GM18498 (cell line): ENCODE data around the gene PRDM16.
"Not testable (repeated sequence)": the region's sequence is repeated elsewhere in the genome, so short reads cannot be mapped to it uniquely, and the experiment has no call there.

Source experiments
- ATAC-seq: cut with Tn5 transposase; IDR thresholded peaks from one replicate; pipeline ENCODE4 v1.9.1; 2021; ENCODE audit warnings: mild to moderate bottlenecking, moderate library complexity; ENCODE audit not compliant: unreplicated experiment

Gene PRDM16

GRCh38 chr1:3156936-3157335, 87.9 kb downstream of the PRDM16 start:
- no peak for ATAC-seq

DNA sequence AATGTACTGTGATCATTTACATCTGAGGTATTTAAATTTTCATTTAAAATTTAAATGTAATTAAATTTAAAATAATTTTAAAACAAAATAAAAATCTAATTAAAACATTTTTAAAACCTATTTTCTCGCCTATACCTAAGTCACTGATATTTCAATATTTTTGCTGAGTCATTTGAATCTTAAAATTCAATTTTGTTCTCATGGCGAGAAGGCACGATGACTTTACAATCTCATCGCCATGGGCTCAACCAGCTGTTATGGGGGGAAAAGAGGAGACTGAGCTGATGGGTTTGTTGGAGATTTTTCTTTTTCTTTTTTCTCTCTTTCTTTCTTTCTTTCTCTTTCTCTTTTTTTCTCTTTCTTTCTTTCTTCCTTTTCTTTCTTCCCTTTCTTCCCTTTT, 89.3 kb downstream of the PRDM16 start:
- ATAC-seq, result no peak

GRCh38 chr1:3159121-3159520, 90.1 kb downstream of the PRDM16 start:
- no peak for ATAC-seq

DNA sequence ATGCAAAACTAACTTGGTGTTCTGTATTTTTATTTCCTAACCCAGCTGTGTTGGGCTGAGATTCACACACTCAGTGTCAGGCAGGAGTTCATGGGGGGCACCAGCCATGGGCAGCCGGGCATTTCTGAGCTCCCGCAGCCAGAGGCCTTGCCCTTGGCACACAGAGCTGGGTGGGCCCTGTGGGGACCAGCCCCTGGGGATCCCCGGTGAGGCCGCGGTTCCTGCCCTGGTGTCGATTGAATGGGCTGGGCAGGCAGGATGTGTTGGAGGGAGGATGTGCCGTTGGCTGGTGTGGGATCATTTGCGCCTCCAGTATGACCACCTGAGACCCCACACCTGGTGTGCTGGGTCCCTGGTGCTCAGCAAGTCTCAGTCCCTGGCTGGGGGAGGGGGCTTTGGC, 91.0 kb downstream of the PRDM16 start:
- no peak for ATAC-seq

DNA sequence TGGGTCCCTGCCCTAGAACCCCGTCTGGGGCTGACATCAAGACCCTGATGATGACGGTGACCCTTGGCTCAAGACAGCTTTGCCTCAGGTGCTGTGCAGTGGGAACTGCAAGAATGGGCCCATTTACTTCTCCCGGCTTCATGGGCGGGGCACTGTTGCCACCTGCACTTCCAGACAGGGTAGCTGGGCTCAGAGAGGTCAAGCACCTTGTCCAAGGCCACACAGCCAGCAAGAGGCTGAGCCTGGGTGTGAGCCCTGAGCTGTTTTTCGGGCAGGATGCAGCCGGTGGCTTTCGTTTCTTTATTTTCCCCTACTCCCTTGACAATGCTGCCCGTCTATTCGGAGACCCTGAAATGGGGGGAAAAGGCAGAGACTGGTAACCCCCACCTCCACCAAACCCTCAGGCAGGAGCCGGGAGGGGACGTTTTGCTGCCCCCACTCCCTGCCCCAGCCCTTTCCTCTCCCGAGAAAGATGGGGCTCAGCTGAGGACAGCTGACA, 91.7 kb downstream of the PRDM16 start:
- no peak for ATAC-seq

- ATAC-seq, result no peak
Measured at GRCh38 chr1:3161176-3161840, 92.3 kb downstream of the PRDM16 start.

GRCh38 chr1:3162322-3162882, 93.4 kb downstream of the PRDM16 start:
- ATAC-seq, result no peak

GRCh38 chr1:3163356-3163755, 94.4 kb downstream of the PRDM16 start:
- no peak for ATAC-seq

DNA sequence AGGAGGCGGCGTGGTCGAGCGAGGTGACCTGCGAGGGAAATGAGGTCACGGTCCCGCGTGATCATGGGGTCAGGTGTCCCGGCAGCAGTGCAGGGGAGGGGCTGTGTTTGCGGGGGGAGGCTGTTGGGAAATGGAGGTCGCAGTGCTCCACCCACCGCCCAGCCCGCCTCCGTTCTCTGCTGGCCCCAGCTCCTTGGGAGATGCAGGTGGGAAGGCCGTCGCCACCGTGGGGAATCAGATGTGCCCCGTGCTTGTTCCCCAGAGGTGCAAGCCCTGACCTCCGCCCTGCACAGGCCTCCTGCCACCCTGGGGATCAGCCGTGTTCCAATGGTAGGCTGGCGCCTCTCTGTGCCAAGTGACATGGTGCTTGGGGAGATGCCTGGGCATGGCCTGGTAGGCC, 95.7 kb downstream of the PRDM16 start:
- ATAC-seq, result no peak

DNA sequence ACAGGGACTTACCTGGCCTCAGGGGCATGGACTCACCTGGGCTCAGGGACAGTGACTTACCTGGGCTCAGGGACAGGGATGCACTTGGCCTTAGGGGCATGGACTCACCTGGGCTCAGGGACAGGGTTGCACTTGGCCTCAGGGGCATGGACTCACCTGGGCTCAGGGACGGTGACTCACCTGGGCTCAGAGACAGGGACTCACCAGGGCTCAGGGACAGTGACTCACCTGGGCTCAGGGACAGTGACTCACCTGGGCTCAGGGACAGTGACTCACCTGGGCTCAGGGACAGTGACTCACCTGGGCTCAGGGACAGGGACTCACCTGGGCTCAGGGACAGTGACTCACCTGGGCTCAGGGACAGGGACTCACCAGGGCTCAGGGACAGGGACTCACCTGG, 96.2 kb downstream of the PRDM16 start:
- ATAC-seq, result not testable (repeated sequence)

DNA sequence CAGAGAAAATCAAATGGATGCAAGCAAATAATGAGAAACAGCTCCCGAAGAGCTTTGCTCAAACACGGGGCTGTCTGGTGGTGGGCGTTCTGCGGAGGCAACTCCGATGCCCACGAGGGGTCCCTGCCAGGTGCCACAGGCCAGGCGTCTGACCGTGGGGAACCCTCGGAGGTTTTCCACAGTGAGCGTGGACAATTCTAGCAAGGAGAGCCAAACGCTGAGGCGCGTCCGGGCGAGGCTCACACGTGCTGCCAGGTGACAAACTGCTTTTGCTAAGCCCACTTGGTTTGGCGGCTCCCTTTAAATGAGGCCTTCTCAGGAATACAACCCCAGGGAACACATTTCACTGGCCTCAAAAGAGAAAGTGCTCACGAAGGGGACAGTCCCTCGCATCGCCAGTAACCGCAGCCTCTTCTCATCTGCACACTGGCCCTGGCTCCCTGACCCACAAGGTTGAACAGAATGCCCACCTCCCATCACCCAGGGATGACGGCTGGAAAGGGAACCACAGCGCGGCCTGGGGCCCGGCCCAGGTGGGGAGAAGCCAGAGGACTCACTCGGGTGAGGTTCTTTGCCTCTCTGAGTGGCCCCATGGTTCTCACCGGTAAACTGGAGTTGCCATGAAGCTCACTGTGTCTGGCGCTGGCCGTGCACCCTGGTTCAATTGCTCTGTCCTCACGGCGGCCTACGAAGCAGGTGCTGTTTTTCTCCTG, 97.4 kb downstream of the PRDM16 start:
- ATAC-seq, result no peak

DNA sequence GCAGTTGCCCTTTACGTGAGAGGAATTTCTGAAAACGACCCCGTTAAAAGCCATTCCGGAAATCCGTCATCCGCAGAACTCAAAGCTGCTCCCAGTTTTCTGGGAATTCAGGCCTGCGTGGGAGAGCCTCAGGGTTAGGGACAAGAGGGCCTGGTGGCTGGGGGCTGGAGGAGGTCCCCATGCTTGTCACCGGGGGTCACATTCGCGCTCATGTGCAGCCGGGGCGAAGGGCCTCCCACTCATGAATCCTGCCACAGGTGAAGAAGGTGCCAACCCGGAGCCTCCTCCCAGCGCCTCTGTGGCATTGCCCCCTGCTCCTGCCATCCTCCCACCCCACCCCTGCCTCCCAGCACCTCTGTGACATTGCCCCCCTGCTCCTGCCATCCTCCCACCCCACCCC, 98.3 kb downstream of the PRDM16 start:
- no peak for ATAC-seq

GRCh38 chr1:3168678-3169077, 99.7 kb downstream of the PRDM16 start:
- no peak for ATAC-seq

- ATAC-seq, result no peak
Measured at GRCh38 chr1:3169665-3170356, 100.8 kb downstream of the PRDM16 start.

GRCh38 chr1:3170561-3171453, 101.8 kb downstream of the PRDM16 start:
- no peak for ATAC-seq

DNA sequence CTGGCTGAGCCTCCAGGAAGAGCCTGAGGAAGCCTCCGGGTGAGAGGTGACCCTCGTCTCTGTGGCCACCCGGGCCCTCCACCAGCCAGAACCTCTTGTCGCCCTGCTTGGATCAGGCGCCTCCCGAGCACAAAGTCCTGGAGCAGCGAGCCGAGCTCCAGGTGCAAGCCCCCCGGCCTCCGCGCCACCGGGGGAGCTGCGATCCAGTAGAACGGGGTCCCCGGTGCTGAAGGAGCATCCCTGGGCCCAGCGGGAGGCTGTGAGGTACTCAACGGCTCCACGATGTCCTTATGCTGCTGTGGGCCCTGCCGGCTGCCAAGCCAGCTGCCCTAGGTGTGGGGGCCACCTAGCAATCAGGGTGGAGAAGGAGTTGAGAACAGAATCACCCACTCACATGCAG, 102.8 kb downstream of the PRDM16 start:
- ATAC-seq, result no peak

DNA sequence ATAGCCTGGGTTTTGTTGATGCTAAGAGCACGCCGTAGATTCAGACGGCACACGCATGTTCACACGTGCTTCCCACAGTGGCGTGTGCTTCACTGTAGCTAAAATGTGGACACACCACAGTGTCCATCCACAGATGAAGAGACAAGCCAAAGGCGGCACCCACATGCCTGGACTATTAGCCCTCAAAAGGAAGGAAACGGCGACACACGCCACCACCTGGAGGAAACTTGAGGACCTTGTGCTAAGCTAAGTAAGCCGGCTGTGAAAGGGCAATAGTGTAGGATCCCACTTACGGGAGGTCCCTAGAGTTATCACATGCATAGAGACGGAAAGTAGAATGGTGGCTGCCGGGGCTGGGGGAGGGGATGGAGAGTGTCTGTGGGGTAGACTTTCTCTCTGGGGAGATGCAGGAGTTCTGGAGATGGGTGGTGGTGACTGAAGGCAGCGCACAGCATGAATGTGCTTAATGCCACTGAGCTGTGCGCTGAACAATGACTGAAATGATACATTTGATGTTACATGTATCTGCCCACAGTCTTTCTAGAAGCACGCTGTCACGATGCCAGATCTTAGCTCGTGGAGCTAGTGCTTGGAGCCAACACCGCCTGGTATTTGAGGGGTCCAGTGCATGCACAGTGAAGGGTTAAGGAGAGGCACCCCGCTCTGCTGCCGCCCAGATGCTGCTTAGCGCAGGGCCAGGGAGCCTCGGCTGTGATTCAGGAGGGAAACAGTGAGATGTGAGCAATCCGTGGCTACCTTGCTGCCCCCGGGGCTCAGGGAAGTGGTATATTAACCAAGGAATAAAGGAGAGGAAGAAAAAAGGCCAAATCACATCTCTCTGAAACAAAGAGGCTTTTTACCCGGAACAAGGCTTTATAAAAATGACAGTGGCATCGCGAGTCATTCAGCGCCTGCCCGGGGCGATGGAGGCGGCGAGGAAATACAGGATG, 103.7 kb downstream of the PRDM16 start:
- ATAC-seq, result no peak

DNA sequence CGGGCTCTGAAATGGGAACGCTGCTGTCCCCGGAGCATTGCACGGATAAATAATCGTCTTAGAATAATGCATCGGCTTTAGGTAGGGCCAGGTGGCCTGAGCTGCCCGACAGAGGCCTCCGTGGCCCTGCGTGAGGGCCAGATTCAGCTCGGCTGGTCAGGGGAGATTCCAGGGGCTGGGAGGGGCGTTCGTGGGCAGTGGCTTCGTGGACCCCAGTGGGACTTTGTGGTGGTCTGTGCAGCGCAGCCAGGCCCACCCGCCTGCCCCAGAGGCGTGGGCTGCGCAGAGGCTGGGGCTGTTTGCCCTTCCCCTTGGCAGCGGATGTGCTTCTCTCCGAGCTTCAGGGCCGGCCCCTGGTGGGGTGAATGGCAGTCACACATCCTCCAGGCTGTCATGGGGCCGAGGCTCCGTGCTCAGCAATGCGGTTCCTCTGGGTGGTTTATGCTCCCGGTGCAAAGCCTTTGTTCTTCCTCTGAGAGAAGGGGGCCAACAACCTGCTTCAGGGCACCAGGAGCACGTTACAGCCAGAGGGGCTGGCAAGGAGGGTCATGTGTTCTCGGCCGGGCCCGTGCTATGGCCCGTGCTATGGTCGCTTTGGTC, 104.5 kb downstream of the PRDM16 start:
- no peak for ATAC-seq
